GM12874 (cell line): ENCODE data around the gene ST6GALNAC3.

Experiments used
- TF ChIP-seq, protein P1 (sequence below): IDR thresholded peaks from 2 replicates; pipeline ENCODE4 v1.5.1; 2011; ENCODE audit warnings: low read depth, mild to moderate bottlenecking, control low read depth, low read length, moderate library complexity; ENCODE audit not compliant: insufficient read depth

ST6GALNAC3 gene

DNA sequence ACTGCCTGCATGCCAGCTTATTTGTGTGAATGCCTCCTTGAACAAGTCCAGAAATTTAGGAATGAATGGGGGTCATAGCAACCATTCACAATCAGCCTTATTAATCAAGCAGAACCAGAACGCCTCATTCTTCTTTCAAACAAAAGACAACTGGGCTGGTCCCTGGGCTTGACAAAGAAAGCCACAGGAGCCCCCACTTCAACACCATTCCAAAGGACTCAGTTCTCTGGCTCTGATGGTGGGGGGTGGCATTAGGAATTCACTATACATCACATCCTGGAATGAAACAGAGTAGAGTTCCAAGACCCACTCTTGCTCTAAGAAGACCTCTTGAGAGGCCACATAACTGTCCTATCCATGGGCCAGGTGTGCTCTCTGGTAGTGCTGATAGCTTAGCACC, 606.1 kb downstream of the ST6GALNAC3 start:
- TF ChIP-seq, protein P1, sequence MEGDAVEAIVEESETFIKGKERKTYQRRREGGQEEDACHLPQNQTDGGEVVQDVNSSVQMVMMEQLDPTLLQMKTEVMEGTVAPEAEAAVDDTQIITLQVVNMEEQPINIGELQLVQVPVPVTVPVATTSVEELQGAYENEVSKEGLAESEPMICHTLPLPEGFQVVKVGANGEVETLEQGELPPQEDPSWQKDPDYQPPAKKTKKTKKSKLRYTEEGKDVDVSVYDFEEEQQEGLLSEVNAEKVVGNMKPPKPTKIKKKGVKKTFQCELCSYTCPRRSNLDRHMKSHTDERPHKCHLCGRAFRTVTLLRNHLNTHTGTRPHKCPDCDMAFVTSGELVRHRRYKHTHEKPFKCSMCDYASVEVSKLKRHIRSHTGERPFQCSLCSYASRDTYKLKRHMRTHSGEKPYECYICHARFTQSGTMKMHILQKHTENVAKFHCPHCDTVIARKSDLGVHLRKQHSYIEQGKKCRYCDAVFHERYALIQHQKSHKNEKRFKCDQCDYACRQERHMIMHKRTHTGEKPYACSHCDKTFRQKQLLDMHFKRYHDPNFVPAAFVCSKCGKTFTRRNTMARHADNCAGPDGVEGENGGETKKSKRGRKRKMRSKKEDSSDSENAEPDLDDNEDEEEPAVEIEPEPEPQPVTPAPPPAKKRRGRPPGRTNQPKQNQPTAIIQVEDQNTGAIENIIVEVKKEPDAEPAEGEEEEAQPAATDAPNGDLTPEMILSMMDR: no peak

DNA sequence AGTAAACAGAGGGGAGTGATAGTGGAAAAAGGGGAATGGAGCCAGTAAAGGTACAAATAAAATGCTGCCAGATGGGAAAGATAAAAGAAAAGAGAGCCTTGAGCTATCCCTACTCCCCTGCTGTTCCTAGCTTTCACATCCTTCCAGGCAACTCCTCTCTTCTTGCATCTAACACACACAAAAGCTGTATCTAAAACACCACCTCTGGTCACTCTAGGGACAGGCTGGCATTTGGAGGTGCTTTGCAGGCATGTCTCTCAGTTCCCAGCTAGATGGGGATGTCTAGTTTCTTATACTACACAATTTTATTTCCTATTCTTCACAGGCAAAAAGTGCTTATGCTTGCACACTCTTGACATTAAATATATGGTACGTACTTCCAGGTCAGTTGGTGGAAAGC, 607.6 kb downstream of the ST6GALNAC3 start:
- TF ChIP-seq, protein P1: no peak
